HCT116 (cell line): ENCODE measurements around the gene KRT7.

Experiments
- CBX3 ChIP-seq: IDR thresholded peaks from 2 replicates; pipeline ENCODE4 v1.6.1; 2012; ENCODE audit warnings: low read depth
- CTCF ChIP-seq, 3 experiments: fragments of 200-600 bp in 1 of 3; sonication (generic) in 1 of 3; IDR thresholded peaks in 2 of 3; conservative IDR thresholded peaks in 1 of 3; 2 replicates each; pipeline ENCODE4 v1.5.1; 2012 to 2017; ENCODE audit warnings: low read depth in 2 of 3, low read length in 2 of 3, antibody characterized with exemption in 1 of 3, borderline replicate concordance in 1 of 3, control low read depth in 1 of 3, mild to moderate bottlenecking in 1 of 3, mixed read lengths in 1 of 3, mixed run types in 1 of 3, moderate library complexity in 1 of 3; ENCODE audit not compliant: insufficient read depth in 1 of 3
- ELF1 ChIP-seq: IDR thresholded peaks from 2 replicates; pipeline ENCODE4 v1.6.1; 2012; ENCODE audit warnings: low read depth, borderline replicate concordance
- EZH2 ChIP-seq: fragments of 200-600 bp; sonication (generic); IDR thresholded peaks from 2 replicates; pipeline ENCODE4 v1.6.1; 2017; ENCODE audit warnings: antibody characterized with exemption, mixed run types
- MAX ChIP-seq: IDR thresholded peaks from 2 replicates; pipeline ENCODE4 v1.6.1; 2012
- POLR2A ChIP-seq: IDR thresholded peaks from 2 replicates; pipeline ENCODE4 v1.7.0; 2011; ENCODE audit warnings: borderline replicate concordance; ENCODE audit not compliant: insufficient read depth, insufficient read length; ENCODE audit errors: extremely low read depth
- POLR2AphosphoS5 ChIP-seq: IDR thresholded peaks from 2 replicates; pipeline ENCODE4 v1.6.1; 2011; ENCODE audit warnings: mild to moderate bottlenecking, low read depth, low read length, moderate library complexity
- SIN3A ChIP-seq: IDR thresholded peaks from 2 replicates; pipeline ENCODE4 v1.6.1; 2012; ENCODE audit warnings: low read depth
- SP1 ChIP-seq: IDR thresholded peaks from 2 replicates; pipeline ENCODE4 v1.6.1; 2012; ENCODE audit warnings: low read depth

GRCh38 chr12:52245962-52246569 is 13.0 kb downstream of the KRT7 start:
- TF ChIP-seq CTCF (IDR thresholded peaks at IDR 0.05 in 2 of 3, conservative IDR thresholded peaks at IDR 0.05 in 1 of 3; ENCODE audit: borderline replicate concordance in 1 of 3, insufficient read depth in 1 of 3, low read depth in 2 of 3, low read length in 2 of 3) (no peak), SIN3A (no peak), CBX3 (no peak), POLR2AphosphoS5 (no peak), POLR2A (no peak), MAX (no peak), EZH2 (no peak), SP1 (no peak), ELF1 (no peak)
